ENCODE data around the gene MYOG.

DNA sequence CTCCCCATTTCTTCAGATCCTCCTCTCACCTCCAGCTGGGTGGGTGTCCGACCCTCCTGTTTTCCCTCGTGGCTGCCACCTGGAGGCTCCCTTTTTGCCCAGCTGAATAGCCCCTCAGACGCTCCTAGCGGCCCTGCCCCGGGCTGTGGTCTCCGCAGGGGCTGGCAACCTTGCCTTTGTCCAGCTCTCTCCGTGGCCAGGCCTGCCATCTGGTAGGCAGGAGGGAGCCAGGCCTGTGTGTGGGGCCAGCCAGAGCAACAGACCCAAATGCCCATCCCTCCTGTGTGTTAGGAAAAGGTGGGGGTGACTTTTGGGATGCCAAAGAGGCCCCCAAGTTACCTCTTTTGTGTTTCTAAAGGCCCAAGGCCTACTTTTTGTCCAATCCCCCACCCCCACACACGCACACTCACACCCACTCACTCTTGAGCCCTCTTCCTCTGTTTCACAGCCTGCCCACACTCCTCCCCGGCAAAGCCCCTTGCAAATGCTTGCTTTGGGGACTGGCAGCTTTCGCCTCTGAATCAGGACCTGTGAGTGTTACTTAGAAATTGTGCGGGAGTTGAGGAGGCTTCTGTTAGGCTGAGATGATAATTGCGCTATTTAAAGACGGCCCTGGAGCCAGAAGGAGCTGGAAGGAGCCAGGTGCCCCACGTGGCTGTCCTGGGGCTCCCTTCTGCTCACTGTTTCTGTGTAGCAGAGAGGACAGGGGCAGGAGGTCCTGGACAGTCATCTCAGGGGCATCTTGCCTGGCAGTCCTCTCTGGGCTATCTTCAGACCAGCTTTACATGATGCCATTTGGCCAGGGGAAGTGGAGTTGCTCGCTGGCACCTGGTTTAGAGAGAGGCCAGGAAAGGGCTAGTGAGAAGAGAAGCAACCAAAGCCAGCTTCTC, 50.5 kb downstream of the MYOG start:
- TF ChIP-seq, protein P1, sequence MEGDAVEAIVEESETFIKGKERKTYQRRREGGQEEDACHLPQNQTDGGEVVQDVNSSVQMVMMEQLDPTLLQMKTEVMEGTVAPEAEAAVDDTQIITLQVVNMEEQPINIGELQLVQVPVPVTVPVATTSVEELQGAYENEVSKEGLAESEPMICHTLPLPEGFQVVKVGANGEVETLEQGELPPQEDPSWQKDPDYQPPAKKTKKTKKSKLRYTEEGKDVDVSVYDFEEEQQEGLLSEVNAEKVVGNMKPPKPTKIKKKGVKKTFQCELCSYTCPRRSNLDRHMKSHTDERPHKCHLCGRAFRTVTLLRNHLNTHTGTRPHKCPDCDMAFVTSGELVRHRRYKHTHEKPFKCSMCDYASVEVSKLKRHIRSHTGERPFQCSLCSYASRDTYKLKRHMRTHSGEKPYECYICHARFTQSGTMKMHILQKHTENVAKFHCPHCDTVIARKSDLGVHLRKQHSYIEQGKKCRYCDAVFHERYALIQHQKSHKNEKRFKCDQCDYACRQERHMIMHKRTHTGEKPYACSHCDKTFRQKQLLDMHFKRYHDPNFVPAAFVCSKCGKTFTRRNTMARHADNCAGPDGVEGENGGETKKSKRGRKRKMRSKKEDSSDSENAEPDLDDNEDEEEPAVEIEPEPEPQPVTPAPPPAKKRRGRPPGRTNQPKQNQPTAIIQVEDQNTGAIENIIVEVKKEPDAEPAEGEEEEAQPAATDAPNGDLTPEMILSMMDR (IDR thresholded peaks at IDR 0.05) = no peak
- no peak for TF ChIP-seq ZFX (IDR thresholded peaks at IDR 0.05; ENCODE audit: borderline replicate concordance)

Data from 22Rv1 (cell line).